Transverse colon (tissue), 4 donors: ENCODE results near the gene NTRK3. TPM values are rescaled to one million over a fixed set of nuclear protein-coding genes. Genes with fewer than 3 reads are reported as not detected.

Source experiments
- DNase-seq: peaks from one replicate; pipeline ENCODE4 v3.0.0-alpha.2; 2019
- H3K27ac ChIP-seq, 4 donors: fragments of 200-600 bp; sonication (generic); 2 replicates each; pipeline ENCODE4 v1.5.1; 2016 to 2018; ENCODE audit warnings: inconsistent platforms in 4 of 4
- H3K27me3 ChIP-seq: fragments of 200-600 bp; sonication (generic); 2 replicates; pipeline ENCODE4 v1.5.1; 2017; ENCODE audit warnings: inconsistent platforms
- H3K36me3 ChIP-seq, 4 donors: fragments of 200-600 bp; sonication (generic); 2 replicates each; pipeline ENCODE4 v1.5.1; 2017 to 2019; ENCODE audit warnings: inconsistent platforms in 4 of 4
- H3K4me1 ChIP-seq, 4 donors: fragments of 200-600 bp; sonication (generic); 2 replicates each; pipeline ENCODE4 v1.5.1; 2017 to 2020; ENCODE audit warnings: inconsistent platforms in 4 of 4
- H3K4me3 ChIP-seq, 4 donors: fragments of 200-600 bp; sonication (generic); 1 replicate in 1 of 4; 2 replicates in 3 of 4; pipeline versions ENCODE4 v1.5.1 to v1.6.1; 2017 to 2019; ENCODE audit warnings: inconsistent platforms in 4 of 4
- H3K9me3 ChIP-seq, 2 donors: fragments of 200-600 bp; sonication (generic); 2 replicates each; pipeline ENCODE4 v1.5.1; 2017 to 2019; ENCODE audit warnings: inconsistent platforms in 2 of 2
- CTCF ChIP-seq, 5 experiments: fragments of 200-600 bp in 3 of 5; fragments of 450-650 bp in 2 of 5; sonication (generic) in 3 of 5; IDR thresholded peaks; 1 replicate in 2 of 5; 2 replicates in 3 of 5; pipeline ENCODE4 v1.5.1; 2016 to 2017; ENCODE audit warnings: antibody characterized with exemption in 5 of 5, inconsistent platforms in 3 of 5, mild to moderate bottlenecking in 2 of 5, moderate library complexity in 1 of 5
- EP300 ChIP-seq: sonication (generic); formaldehyde crosslinking; IDR thresholded peaks from one replicate; pipeline ENCODE4 v1.6.1; 2017; ENCODE audit warnings: antibody characterized with exemption, low read depth
- POLR2A ChIP-seq: fragments of 450-650 bp; IDR thresholded peaks from one replicate; pipeline ENCODE4 v1.6.1; 2016; ENCODE audit warnings: antibody characterized with exemption, mild to moderate bottlenecking, moderate library complexity
- POLR2AphosphoS5 ChIP-seq, 3 donors: sonication (generic); formaldehyde crosslinking; IDR thresholded peaks; one replicate each; pipeline ENCODE4 v1.6.1; 2016; ENCODE audit warnings: antibody characterized with exemption in 3 of 3
- WGBS, 2 donors: methylation state at CpG; one replicate each; pipeline ENCODE4 v1.1.5; 2018; ENCODE audit warnings: low coverage in 1 of 2; 5-methylcytosine and 5-hydroxymethylcytosine counted together
- in situ Hi-C, 4 donors: fragments of 200-750 bp; cut with MboI; loops; one replicate each; pipeline versions ENCODE4 v1.15.0 to v1.15.1; 2017; ENCODE audit warnings: low sequenced_read_pairs in 3 of 4, low pct_ligation_motif_present in 1 of 4, low pct_unique_long_range_greater_than_20kb in 1 of 4
- intact Hi-C: fragments of 100-400 bp; cut with DNase I; formaldehyde crosslinking; loops from one replicate; pipeline ENCODE4 v1.15.1; 2023; ENCODE audit warnings: low total_unique reads
- total RNA-seq, 4 donors: library from RNA; depleted of rRNA; stranded (reverse); fragments of >200 nt; gene quantifications; one replicate each; pipeline ENCODE4 v1.1.0, GENCODE V29; 2016

The NTRK3 gene
- total RNA-seq, 4 donors from 2014 or later: 1.1 to 2.8 (median 2.4) TPM

- Histone ChIP-seq H3K36me3 (no peaks in the 10 kb centered on the region), H3K27me3 (no peaks in the 10 kb centered on the region), H3K4me3 (no peak overlapping the region), H3K9me3 (no peaks in the 10 kb centered on the region), H3K4me1 (no peaks in the 10 kb centered on the region), H3K27ac (no peak overlapping the region)
- TF ChIP-seq EP300: no peak
- TF ChIP-seq CTCF (IDR thresholded peaks at IDR 0.05): no peak
- no peak for TF ChIP-seq POLR2AphosphoS5 (IDR thresholded peaks at IDR 0.05)
- no peak for TF ChIP-seq POLR2A
- WGBS, 2 donors: 61 to 79% methylated on average over 2 to 4 of the region's 4 CpGs
- in situ Hi-C loops (no loop called here), intact Hi-C loops (no loop called here)
- DNase-seq: no peak
Observed at GRCh38 chr15:87829332-87830050, 427.0 kb downstream of the NTRK3 start.

- H3K4me1 ChIP-seq: no peaks in the 10 kb centered on the region
- no peaks in the 10 kb centered on the region for H3K9me3 ChIP-seq
- intact Hi-C loops (no loop called here), in situ Hi-C loops (no loop called here)
- H3K36me3 ChIP-seq: no peaks in the 10 kb centered on the region
- DNase-seq: no peak
- no peaks in the 10 kb centered on the region for H3K27me3 ChIP-seq
- WGBS, 2 donors: 60 to 72% methylated on average over 3 of the region's 3 CpGs
- H3K4me3 ChIP-seq: no peak overlapping the region
- no peak for TF ChIP-seq CTCF (IDR thresholded peaks at IDR 0.05)
- no peak for TF ChIP-seq POLR2A
- no peak for TF ChIP-seq POLR2AphosphoS5 (IDR thresholded peaks at IDR 0.05)
- TF ChIP-seq EP300: no peak
- no peak overlapping the region for H3K27ac ChIP-seq
Observed at GRCh38 chr15:87828608-87829007, 427.9 kb downstream of the NTRK3 start.

- WGBS, 2 donors: 61 to 77% methylated on average over 3 of the region's 3 CpGs
- no peak for DNase-seq
- in situ Hi-C loops (no loop called here), intact Hi-C loops (no loop called here)
- TF ChIP-seq EP300: no peak
- no peak for TF ChIP-seq POLR2A
- no peak for TF ChIP-seq POLR2AphosphoS5 (IDR thresholded peaks at IDR 0.05)
- TF ChIP-seq CTCF (IDR thresholded peaks at IDR 0.05): no peak
- Histone ChIP-seq H3K4me3 (no peak overlapping the region), H3K4me1 (no peaks in the 10 kb centered on the region), H3K27ac (no peak overlapping the region), H3K27me3 (no peaks in the 10 kb centered on the region), H3K36me3 (no peaks in the 10 kb centered on the region), H3K9me3 (no peaks in the 10 kb centered on the region)
Observed at GRCh38 chr15:87827131-87827530, 429.4 kb downstream of the NTRK3 start.

GRCh38 chr15:87826119-87826747 is 430.3 kb downstream of the NTRK3 start:
- no peaks in the 10 kb centered on the region for H3K9me3 ChIP-seq

More at GRCh38 chr15:87826119-87826747, 430.3 kb downstream of the NTRK3 start:
- Histone ChIP-seq H3K27ac (no peak overlapping the region), H3K36me3 (no peaks in the 10 kb centered on the region), H3K4me3 (no peak overlapping the region), H3K27me3 (no peaks in the 10 kb centered on the region), H3K4me1 (no peaks in the 10 kb centered on the region)
- DNase-seq: no peak
- in situ Hi-C loops: no loop called here
- WGBS, 2 donors: 27 to 41% methylated on average over 5 to 8 of the region's 8 CpGs
- TF ChIP-seq POLR2AphosphoS5 (IDR thresholded peaks at IDR 0.05) (no peak), CTCF (IDR thresholded peaks at IDR 0.05) (no peak), POLR2A (no peak), EP300 (no peak)
- intact Hi-C loops: no loop called here
